GM18505 (cell line): ENCODE measurements around the gene COL7A1.

ENCODE experiments used
- ATAC-seq: cut with Tn5 transposase; IDR thresholded peaks from one replicate; pipeline ENCODE4 v1.9.1; 2021; ENCODE audit not compliant: unreplicated experiment
- POLR2A ChIP-seq: IDR thresholded peaks from 4 replicates; pipeline ENCODE4 v1.6.1; 2011; ENCODE audit warnings: borderline replicate concordance; ENCODE audit not compliant: insufficient read depth, insufficient read length; ENCODE audit errors: extremely low read depth

The COL7A1 gene

GRCh38 chr3:48569400-48569799 lies 25.7 kb downstream of the COL7A1 start:
- ATAC-seq, result no peak
- no peak for TF ChIP-seq POLR2A

GRCh38 chr3:48568476-48568875 lies 26.7 kb downstream of the COL7A1 start:
- ATAC-seq, result no peak
- TF ChIP-seq POLR2A, result no peak

- no peak for ATAC-seq
- no peak for TF ChIP-seq POLR2A
Observed at GRCh38 chr3:48567500-48567899, 27.6 kb downstream of the COL7A1 start.

GRCh38 chr3:48567090-48567489 lies 28.0 kb downstream of the COL7A1 start:
- ATAC-seq, result no peak
- TF ChIP-seq POLR2A, result no peak

GRCh38 chr3:48566401-48566760 lies 28.7 kb downstream of the COL7A1 start:
- no peak for ATAC-seq
- no peak for TF ChIP-seq POLR2A

- ATAC-seq, result no peak
Observed at GRCh38 chr3:48565591-48566400, 29.3 kb downstream of the COL7A1 start.

GRCh38 chr3:48565186-48565585 lies 29.9 kb downstream of the COL7A1 start:
- TF ChIP-seq POLR2A, result no peak
- no peak for ATAC-seq

More at GRCh38 chr3:48565591-48566400, 29.3 kb downstream of the COL7A1 start:
- TF ChIP-seq POLR2A, result no peak

GRCh38 chr3:48564667-48565066 lies 30.5 kb downstream of the COL7A1 start:
- no peak for TF ChIP-seq POLR2A
- no peak for ATAC-seq

GRCh38 chr3:48564022-48564421 lies 31.1 kb downstream of the COL7A1 start:
- no peak for TF ChIP-seq POLR2A
- no peak for ATAC-seq

GRCh38 chr3:48563382-48563918 lies 31.7 kb downstream of the COL7A1 start, which contains the start of gene UCN2:
Gene UCN2, minus strand, starts transcription at chr3:48563781. Its CDS starts 657 bp downstream, at chr3:48563124.
- no peak for TF ChIP-seq POLR2A
- no peak for ATAC-seq

GRCh38 chr3:48562367-48563095 lies 32.6 kb downstream of the COL7A1 start:
- no peak for TF ChIP-seq POLR2A
- no peak for ATAC-seq

GRCh38 chr3:48561045-48561736 lies 33.9 kb downstream of the COL7A1 start:
- TF ChIP-seq POLR2A, result no peak
- ATAC-seq, result no peak

GRCh38 chr3:48560648-48561018 lies 34.5 kb downstream of the COL7A1 start:
- no peak for TF ChIP-seq POLR2A
- no peak for ATAC-seq
